ENCODE data around the gene GREB1.

- TF ChIP-seq CTCF (IDR thresholded peaks at IDR 0.05) (no peak), POLR2A (IDR thresholded peaks at IDR 0.05) (no peak)
Measured at GRCh38 chr2:11581124-11581796, 47.4 kb downstream of the GREB1 start.

Measured in tibial nerve (tissue), 3 donors.